ENCODE measurements around the gene MACROD2. TPM values are rescaled to one million over a fixed set of nuclear protein-coding genes. Genes with fewer than 3 reads are reported as not detected.

MACROD2 gene
- polyA plus RNA-seq, 1 donor from 2014 or later = 23.2 TPM

DNA sequence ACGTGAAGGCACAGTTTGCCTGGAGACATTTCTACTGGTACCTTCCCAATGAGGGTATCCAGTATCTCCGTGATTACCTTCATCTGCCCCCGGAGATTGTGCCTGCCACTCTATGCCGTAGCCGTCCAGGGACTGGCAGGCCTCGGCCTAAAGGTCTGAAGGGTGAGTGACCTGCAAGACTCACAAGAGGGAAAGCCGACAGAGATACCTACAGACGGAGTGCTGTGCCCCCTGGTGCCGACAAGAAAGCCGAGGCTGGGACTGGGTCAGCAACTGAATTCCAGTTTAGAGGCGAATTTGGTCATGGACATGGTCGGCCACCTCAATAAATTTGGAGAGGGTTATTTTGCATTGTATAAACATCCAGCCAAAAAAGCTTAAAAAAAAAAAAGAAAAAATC lies 762.4 kb downstream of the MACROD2 start:
- Histone ChIP-seq H3K4me2 (ENCODE audit: low read length) (no peak overlapping the region), H3K36me3 (ENCODE audit: insufficient read depth, low read length) (no peaks in the 10 kb centered on the region), H3K27ac (ENCODE audit: low read length) (no peak overlapping the region), H3K9me2 (ENCODE audit: insufficient read depth, low read length) (no peaks in the 10 kb centered on the region), H3K9me3 (ENCODE audit: low read length) (no peaks in the 10 kb centered on the region), H3K27me3 (ENCODE audit: insufficient read depth, low read depth, low read length) (no peaks in the 10 kb centered on the region), H3K4me3 (ENCODE audit: low read length) (no peak overlapping the region), H4K20me1 (ENCODE audit: insufficient read depth) (no peaks in the 10 kb centered on the region), H2AFZ (ENCODE audit: low read depth, low read length) (no peak overlapping the region), H3K9ac (ENCODE audit: low read length) (no peak overlapping the region), H3F3A (ENCODE audit: insufficient read depth, low read length, poor library complexity, severe bottlenecking) (no peaks in the 10 kb centered on the region), H3K79me2 (replicated peaks; ENCODE audit: insufficient read depth, low read length) (no peaks in the 10 kb centered on the region)
- TF ChIP-seq EZH2 (IDR thresholded peaks at IDR 0.05; ENCODE audit: borderline replicate concordance, insufficient read depth, low read length, poor library complexity, severe bottlenecking) = no peak

DNA sequence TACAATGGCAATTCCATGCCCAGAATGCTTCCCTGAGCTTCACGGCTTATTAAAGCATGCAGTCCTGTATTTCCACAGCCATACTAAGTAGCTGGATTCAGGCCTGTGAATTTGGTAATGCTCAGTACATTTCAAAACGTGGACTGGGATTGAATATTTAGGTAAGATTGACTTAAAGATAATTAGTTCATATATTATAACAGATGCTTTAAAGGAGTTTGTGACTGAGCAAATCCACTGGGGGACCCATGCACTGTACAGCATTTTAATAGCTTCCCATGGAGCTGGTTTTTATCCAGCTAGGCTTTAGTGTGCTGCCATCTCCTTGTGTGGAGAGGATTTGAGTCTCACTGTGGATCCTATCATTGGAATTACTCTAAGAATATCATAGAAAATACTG lies 763.0 kb downstream of the MACROD2 start:
- Histone ChIP-seq H4K20me1 (ENCODE audit: insufficient read depth) (no peaks in the 10 kb centered on the region), H3K79me2 (replicated peaks; ENCODE audit: insufficient read depth, low read length) (no peaks in the 10 kb centered on the region), H3F3A (ENCODE audit: insufficient read depth, low read length, poor library complexity, severe bottlenecking) (no peaks in the 10 kb centered on the region), H2AFZ (ENCODE audit: low read depth, low read length) (no peak overlapping the region), H3K9ac (ENCODE audit: low read length) (no peak overlapping the region), H3K9me2 (ENCODE audit: insufficient read depth, low read length) (no peaks in the 10 kb centered on the region), H3K27me3 (ENCODE audit: insufficient read depth, low read depth, low read length) (no peaks in the 10 kb centered on the region), H3K9me3 (ENCODE audit: low read length) (no peaks in the 10 kb centered on the region), H3K27ac (ENCODE audit: low read length) (no peak overlapping the region), H3K36me3 (ENCODE audit: insufficient read depth, low read length) (no peaks in the 10 kb centered on the region), H3K4me3 (ENCODE audit: low read length) (no peak overlapping the region), H3K4me2 (ENCODE audit: low read length) (no peak overlapping the region)
- TF ChIP-seq TAF1 (IDR thresholded peaks at IDR 0.05; ENCODE audit: low read depth) = no peak
- no peak for TF ChIP-seq RAD21 (conservative IDR thresholded peaks at IDR 0.05)
- TF ChIP-seq EZH2 (IDR thresholded peaks at IDR 0.05; ENCODE audit: borderline replicate concordance, insufficient read depth, low read length, poor library complexity, severe bottlenecking) = no peak
- TF ChIP-seq, protein P1, sequence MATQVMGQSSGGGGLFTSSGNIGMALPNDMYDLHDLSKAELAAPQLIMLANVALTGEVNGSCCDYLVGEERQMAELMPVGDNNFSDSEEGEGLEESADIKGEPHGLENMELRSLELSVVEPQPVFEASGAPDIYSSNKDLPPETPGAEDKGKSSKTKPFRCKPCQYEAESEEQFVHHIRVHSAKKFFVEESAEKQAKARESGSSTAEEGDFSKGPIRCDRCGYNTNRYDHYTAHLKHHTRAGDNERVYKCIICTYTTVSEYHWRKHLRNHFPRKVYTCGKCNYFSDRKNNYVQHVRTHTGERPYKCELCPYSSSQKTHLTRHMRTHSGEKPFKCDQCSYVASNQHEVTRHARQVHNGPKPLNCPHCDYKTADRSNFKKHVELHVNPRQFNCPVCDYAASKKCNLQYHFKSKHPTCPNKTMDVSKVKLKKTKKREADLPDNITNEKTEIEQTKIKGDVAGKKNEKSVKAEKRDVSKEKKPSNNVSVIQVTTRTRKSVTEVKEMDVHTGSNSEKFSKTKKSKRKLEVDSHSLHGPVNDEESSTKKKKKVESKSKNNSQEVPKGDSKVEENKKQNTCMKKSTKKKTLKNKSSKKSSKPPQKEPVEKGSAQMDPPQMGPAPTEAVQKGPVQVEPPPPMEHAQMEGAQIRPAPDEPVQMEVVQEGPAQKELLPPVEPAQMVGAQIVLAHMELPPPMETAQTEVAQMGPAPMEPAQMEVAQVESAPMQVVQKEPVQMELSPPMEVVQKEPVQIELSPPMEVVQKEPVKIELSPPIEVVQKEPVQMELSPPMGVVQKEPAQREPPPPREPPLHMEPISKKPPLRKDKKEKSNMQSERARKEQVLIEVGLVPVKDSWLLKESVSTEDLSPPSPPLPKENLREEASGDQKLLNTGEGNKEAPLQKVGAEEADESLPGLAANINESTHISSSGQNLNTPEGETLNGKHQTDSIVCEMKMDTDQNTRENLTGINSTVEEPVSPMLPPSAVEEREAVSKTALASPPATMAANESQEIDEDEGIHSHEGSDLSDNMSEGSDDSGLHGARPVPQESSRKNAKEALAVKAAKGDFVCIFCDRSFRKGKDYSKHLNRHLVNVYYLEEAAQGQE (IDR thresholded peaks at IDR 0.05; ENCODE audit: borderline replicate concordance) = no peak
- TF ChIP-seq, protein P2, sequence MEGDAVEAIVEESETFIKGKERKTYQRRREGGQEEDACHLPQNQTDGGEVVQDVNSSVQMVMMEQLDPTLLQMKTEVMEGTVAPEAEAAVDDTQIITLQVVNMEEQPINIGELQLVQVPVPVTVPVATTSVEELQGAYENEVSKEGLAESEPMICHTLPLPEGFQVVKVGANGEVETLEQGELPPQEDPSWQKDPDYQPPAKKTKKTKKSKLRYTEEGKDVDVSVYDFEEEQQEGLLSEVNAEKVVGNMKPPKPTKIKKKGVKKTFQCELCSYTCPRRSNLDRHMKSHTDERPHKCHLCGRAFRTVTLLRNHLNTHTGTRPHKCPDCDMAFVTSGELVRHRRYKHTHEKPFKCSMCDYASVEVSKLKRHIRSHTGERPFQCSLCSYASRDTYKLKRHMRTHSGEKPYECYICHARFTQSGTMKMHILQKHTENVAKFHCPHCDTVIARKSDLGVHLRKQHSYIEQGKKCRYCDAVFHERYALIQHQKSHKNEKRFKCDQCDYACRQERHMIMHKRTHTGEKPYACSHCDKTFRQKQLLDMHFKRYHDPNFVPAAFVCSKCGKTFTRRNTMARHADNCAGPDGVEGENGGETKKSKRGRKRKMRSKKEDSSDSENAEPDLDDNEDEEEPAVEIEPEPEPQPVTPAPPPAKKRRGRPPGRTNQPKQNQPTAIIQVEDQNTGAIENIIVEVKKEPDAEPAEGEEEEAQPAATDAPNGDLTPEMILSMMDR (IDR thresholded peaks at IDR 0.05; ENCODE audit: poor library complexity, severe bottlenecking) = no peak
- no peak for TF ChIP-seq POLR2AphosphoS5 (IDR thresholded peaks at IDR 0.05)
- TF ChIP-seq EP300 (conservative IDR thresholded peaks at IDR 0.05; ENCODE audit: poor library complexity, severe bottlenecking) = no peak
- no peak for TF ChIP-seq MXI1 (conservative IDR thresholded peaks at IDR 0.05; ENCODE audit: poor library complexity, severe bottlenecking)
- no peak for TF ChIP-seq SMC3 (conservative IDR thresholded peaks at IDR 0.05; ENCODE audit: poor library complexity)

DNA sequence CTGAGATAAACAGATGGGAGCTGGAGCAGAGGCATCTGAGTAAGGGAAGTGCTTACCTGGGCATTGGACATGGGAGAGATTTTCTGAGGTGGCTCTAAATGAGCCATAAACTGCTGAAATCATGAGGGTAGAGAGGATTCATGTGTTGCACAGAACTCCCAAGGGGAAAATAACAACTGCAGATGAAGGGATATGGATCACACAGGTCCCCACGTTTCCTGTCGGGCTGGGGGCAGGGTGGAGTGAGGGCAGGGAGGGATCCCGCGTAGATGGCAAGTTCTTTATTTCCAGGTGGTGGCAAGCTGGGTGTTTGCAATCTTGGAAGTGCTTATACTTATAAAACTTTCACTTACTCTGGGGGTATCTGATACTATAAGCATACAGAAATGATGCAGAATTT lies 764.7 kb downstream of the MACROD2 start:
- no peak for TF ChIP-seq SMC3 (conservative IDR thresholded peaks at IDR 0.05; ENCODE audit: poor library complexity)
- TF ChIP-seq, protein P2 (IDR thresholded peaks at IDR 0.05; ENCODE audit: poor library complexity, severe bottlenecking) = no peak
- TF ChIP-seq EZH2 (IDR thresholded peaks at IDR 0.05; ENCODE audit: borderline replicate concordance, insufficient read depth, low read length, poor library complexity, severe bottlenecking) = no peak
- no peak for TF ChIP-seq POLR2AphosphoS5 (IDR thresholded peaks at IDR 0.05)
- TF ChIP-seq EP300 (conservative IDR thresholded peaks at IDR 0.05; ENCODE audit: poor library complexity, severe bottlenecking) = no peak
- TF ChIP-seq MXI1 (conservative IDR thresholded peaks at IDR 0.05; ENCODE audit: poor library complexity, severe bottlenecking) = no peak
- TF ChIP-seq RAD21 (conservative IDR thresholded peaks at IDR 0.05) = no peak
- TF ChIP-seq TAF1 (IDR thresholded peaks at IDR 0.05; ENCODE audit: low read depth) = no peak
- TF ChIP-seq, protein P1 (IDR thresholded peaks at IDR 0.05; ENCODE audit: borderline replicate concordance) = no peak

More for the DNA sequence above, 764.7 kb downstream of the MACROD2 start:
- no peak overlapping the region for H3K4me2 ChIP-seq (ENCODE audit: low read length)
- H3K9ac ChIP-seq (ENCODE audit: low read length) = no peak overlapping the region
- H3K79me2 ChIP-seq (replicated peaks; ENCODE audit: insufficient read depth, low read length) = no peaks in the 10 kb centered on the region
- H3K9me3 ChIP-seq (ENCODE audit: low read length) = no peaks in the 10 kb centered on the region
- no peaks in the 10 kb centered on the region for H3K27me3 ChIP-seq (ENCODE audit: insufficient read depth, low read depth, low read length)
- no peak overlapping the region for H3K27ac ChIP-seq (ENCODE audit: low read length)
- H3K36me3 ChIP-seq (ENCODE audit: insufficient read depth, low read length) = no peaks in the 10 kb centered on the region
- no peak overlapping the region for H3K4me3 ChIP-seq (ENCODE audit: low read length)
- H3K9me2 ChIP-seq (ENCODE audit: insufficient read depth, low read length) = no peaks in the 10 kb centered on the region
- H3F3A ChIP-seq (ENCODE audit: insufficient read depth, low read length, poor library complexity, severe bottlenecking) = no peaks in the 10 kb centered on the region
- H2AFZ ChIP-seq (ENCODE audit: low read depth, low read length) = no peak overlapping the region
- H4K20me1 ChIP-seq (ENCODE audit: insufficient read depth) = no peaks in the 10 kb centered on the region
